Right atrium auricular region (tissue), 2 donors: ENCODE measurements around the gene PITPNM3. TPM values are rescaled to one million over a fixed set of nuclear protein-coding genes. Genes with fewer than 3 reads are reported as not detected.

ENCODE experiments used
- DNase-seq: peaks from one replicate; pipeline ENCODE4 v3.0.0-alpha.2; 2019; ENCODE audit warnings: low spot score
- H3K27ac ChIP-seq, 2 donors: fragments of 200-600 bp; sonication (generic); 1 replicate in 1 of 2; 2 replicates in 1 of 2; pipeline ENCODE4 v1.5.1; 2016 to 2019
- H3K27me3 ChIP-seq, 2 donors: fragments of 200-600 bp; sonication (generic); one replicate each; pipeline versions ENCODE4 v1.5.1 to v1.6.0; 2017 to 2019
- H3K36me3 ChIP-seq: fragments of 200-600 bp; sonication (generic); one replicate; pipeline ENCODE4 v1.5.1; 2016
- H3K4me1 ChIP-seq, 2 donors: fragments of 200-600 bp; sonication (generic); one replicate each; pipeline versions ENCODE4 v1.5.1 to v1.6.0; 2017 to 2019
- H3K4me3 ChIP-seq, 2 donors: fragments of 200-600 bp; sonication (generic); 1 replicate in 1 of 2; 2 replicates in 1 of 2; pipeline ENCODE4 v1.5.1; 2017 to 2019; ENCODE audit warnings: mild to moderate bottlenecking in 1 of 2, moderate library complexity in 1 of 2
- H3K9me3 ChIP-seq, 2 donors: fragments of 200-600 bp; sonication (generic); one replicate each; pipeline ENCODE4 v1.5.1; 2019
- CTCF ChIP-seq, 2 donors: fragments of 200-600 bp; sonication (generic); IDR thresholded peaks; one replicate each; pipeline ENCODE4 v1.5.1; 2019; ENCODE audit warnings: antibody characterized with exemption in 2 of 2
- total RNA-seq, 2 donors: library from RNA; depleted of rRNA; stranded (reverse); fragments of >200 nt; gene quantifications; one replicate each; pipeline ENCODE4 v1.1.0, GENCODE V29; 2016

The PITPNM3 gene
- total RNA-seq, 2 donors from 2014 or later, result 0.56 to 1.2 TPM

DNA sequence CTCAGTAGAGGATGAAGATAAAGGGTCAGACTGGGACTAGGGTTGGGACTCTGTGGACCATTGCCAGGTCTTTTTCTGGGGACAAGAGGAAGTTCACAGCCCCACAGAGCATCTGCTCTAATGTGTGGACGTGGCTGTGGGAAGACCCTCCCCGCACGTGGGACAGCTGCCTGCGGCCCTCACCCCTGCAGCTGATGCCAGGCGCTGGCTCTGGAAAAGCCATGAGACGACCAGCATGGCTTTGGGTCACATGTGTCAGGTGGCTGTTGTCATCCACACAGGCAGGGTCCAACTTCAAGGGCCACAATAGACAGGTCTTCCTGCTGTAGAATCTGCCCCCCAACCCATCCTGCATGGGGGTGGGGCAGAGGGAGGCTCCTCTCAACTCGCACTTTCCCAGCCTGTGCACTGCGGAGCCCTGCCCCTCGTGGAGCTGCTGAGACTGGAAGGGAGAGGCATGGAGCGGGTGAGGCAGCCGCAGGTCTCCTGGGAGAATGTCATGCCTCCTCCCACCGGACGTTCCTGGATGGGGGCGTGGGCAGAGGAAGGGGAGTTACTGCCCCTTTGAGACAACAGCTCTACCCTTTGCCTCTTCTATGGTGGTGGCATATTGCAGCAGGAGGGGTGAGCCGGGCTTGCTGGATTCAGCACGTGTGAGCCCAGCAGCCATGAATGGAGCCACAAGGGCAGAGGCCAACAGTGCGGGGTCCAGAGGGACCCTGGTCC, 58.7 kb downstream of the PITPNM3 start:
- Histone ChIP-seq H3K27ac (no peak overlapping the region), H3K27me3 (no peaks in the 10 kb centered on the region)
- no peak for DNase-seq

GRCh38 chr17:6496640-6497441, 59.5 kb downstream of the PITPNM3 start:
- Histone ChIP-seq H3K27me3 (no peaks in the 10 kb centered on the region), H3K9me3 (no peaks in the 10 kb centered on the region), H3K27ac (no peak overlapping the region), H3K4me3 (no peak overlapping the region), H3K4me1 (peaks cover 0 to 13% of the 10 kb centered on the region in 2 donors), H3K36me3 (no peaks in the 10 kb centered on the region)
- no peak for DNase-seq
- TF ChIP-seq CTCF (IDR thresholded peaks at IDR 0.05), result no peak

More for the DNA sequence above, 58.7 kb downstream of the PITPNM3 start:
- Histone ChIP-seq H3K4me3 (no peak overlapping the region), H3K9me3 (no peaks in the 10 kb centered on the region), H3K36me3 (no peaks in the 10 kb centered on the region), H3K4me1 (peaks cover 0 to 13% of the 10 kb centered on the region in 2 donors)
- no peak for TF ChIP-seq CTCF (IDR thresholded peaks at IDR 0.05)

DNA sequence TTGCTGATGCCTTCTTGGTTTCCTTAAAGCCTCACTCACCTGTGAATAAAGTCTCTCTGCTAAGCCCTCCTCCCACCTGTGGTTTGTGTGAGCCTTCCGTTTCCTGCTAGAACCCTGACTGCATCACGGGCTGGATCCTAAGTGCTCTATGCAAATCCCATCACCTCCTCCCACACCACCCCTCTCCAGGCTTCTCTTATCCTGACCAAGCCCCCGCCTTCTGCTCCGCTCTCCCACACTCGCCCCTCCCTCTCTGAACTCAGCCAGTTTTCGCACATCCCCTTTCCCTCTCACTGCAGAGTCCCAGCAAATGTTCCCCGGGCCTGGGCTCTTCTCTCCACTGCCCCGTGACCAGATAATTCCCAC, 60.3 kb downstream of the PITPNM3 start:
- no peak overlapping the region for H3K27ac ChIP-seq
- no peaks in the 10 kb centered on the region for H3K27me3 ChIP-seq
- no peaks in the 10 kb centered on the region for H3K9me3 ChIP-seq
- no peak for DNase-seq
- H3K4me1 ChIP-seq, result peaks cover 0 to 13% of the 10 kb centered on the region in 2 donors
- H3K36me3 ChIP-seq, result no peaks in the 10 kb centered on the region
- H3K4me3 ChIP-seq, result no peak overlapping the region
- no peak for TF ChIP-seq CTCF (IDR thresholded peaks at IDR 0.05)

DNA sequence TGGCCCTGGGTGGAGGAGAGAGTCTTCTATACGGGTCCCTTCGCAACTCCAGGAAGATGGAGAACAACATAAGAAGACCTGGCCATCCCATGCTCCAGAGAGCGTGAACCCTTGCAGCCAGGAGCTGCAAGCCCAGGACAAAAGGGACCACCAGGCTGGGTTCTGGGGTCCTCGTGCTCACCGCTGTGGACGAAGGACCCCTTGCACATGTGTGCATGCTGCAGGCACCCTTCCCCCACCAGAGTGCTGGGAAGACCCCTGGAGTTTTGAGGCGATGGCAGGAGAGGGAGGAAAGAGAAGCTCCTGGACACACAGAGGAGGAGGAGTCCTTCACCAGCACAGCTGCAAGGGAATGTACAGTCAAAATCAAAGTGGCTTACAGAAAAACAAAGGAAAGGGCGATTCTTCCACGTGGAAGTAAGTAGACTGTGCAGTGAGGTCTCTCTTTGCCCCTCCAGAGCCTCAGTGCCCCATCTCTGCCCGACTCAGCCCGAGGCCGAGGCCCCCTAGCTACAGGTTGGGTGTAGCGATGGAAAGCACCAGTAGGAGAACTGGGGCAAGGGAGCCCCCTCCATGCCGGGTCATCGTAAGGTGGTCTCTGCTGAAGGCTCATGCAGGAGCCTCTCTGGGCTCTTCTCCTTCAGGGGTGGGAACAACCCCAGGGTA, 60.8 kb downstream of the PITPNM3 start:
- Histone ChIP-seq H3K27ac (no peak overlapping the region), H3K9me3 (no peaks in the 10 kb centered on the region), H3K36me3 (no peaks in the 10 kb centered on the region), H3K4me1 (peaks cover 0 to 13% of the 10 kb centered on the region in 2 donors), H3K27me3 (no peaks in the 10 kb centered on the region), H3K4me3 (no peak overlapping the region)
- no peak for TF ChIP-seq CTCF (IDR thresholded peaks at IDR 0.05)
- DNase-seq, result no peak

DNA sequence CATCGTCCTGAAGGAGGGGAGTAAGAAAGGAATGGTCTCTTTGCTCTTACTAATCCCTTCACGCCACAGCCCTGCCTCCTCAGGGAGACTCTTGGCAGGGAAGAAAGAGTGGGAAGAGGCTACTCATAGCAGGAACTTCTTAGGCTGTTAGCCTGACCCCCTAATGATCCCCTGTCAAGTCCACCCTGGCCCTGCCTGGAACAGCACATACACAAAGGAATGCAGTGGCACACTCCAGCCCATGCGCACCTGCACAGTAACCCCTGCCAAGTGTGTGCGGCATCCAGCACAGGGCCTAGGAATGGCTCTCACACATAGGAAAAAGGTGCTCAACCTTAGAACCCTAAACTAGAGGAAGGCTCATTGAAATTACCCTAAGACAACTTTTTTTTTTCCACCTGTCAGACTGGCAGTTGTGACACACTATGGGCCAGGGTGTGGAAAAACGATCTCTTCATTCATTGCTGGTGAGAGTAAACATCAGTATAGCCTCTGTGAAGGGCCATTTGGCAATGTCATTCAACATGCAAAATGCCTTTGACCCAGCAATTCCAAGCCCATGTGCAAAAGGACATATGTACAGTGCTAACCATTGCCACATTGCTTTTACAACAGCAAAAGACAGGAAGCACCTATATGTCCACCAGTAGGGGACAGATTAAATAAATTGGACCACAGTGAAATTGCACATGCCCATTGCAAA, 62.0 kb downstream of the PITPNM3 start:
- H3K9me3 ChIP-seq, result no peaks in the 10 kb centered on the region
- peaks cover 0 to 13% of the 10 kb centered on the region in 2 donors for H3K4me1 ChIP-seq
- no peak overlapping the region for H3K4me3 ChIP-seq
- no peaks in the 10 kb centered on the region for H3K36me3 ChIP-seq
- H3K27me3 ChIP-seq, result no peaks in the 10 kb centered on the region
- no peak for TF ChIP-seq CTCF (IDR thresholded peaks at IDR 0.05)
- no peak for DNase-seq
- H3K27ac ChIP-seq, result no peak overlapping the region
